B cell (primary cell): ENCODE measurements around the gene SHH. TPM values are rescaled to one million over a fixed set of nuclear protein-coding genes. Genes with fewer than 3 reads are reported as not detected.

Experiments used
- ATAC-seq: fragments of 200-7000 bp; cut with Tn5 transposase; one replicate; pipeline ENCODE4 v1.10.0; 2021; ENCODE audit warnings: low read depth, mild to moderate bottlenecking, moderate number of reproducible peaks, moderate library complexity
- CTCF ChIA-PET: fragments of 350-600 bp; sonication (Branson Sonifier 250); formaldehyde crosslinking; loops from one replicate; lab custom pipeline; 2021; ENCODE audit warnings: antibody characterized with exemption, inconsistent platforms; lab: Charles Lee
- POLR2A ChIA-PET: fragments of 350-600 bp; sonication (Branson Sonifier 250); formaldehyde crosslinking; loops from one replicate; lab custom pipeline; 2021; ENCODE audit warnings: antibody characterized with exemption; lab: Charles Lee
- DNase-seq: peaks from one replicate; pipeline ENCODE4 v3.0.0; 2013
- H2AFZ ChIP-seq: 2 replicates; pipeline ENCODE4 v1.6.1; 2012; ENCODE audit warnings: mild to moderate bottlenecking, low read depth, low read length; ENCODE audit not compliant: insufficient read depth, poor library complexity, severe bottlenecking
- H3K27ac ChIP-seq, 2 donors: 1 replicate in 1 of 2; 2 replicates in 1 of 2; pipeline ENCODE4 v1.5.1; 2012 to 2013; ENCODE audit warnings: low read length in 2 of 2, mild to moderate bottlenecking in 2 of 2, moderate library complexity in 1 of 2
- H3K27me3 ChIP-seq, 4 experiments: fragments of 200-600 bp in 1 of 4; sonication (generic) in 1 of 4; replicated peaks in 1 of 4; 1 replicate in 2 of 4; 2 replicates in 2 of 4; pipeline versions ENCODE4 v1.6.1 to v1.7.0; 2013 to 2016; ENCODE audit warnings: low read length in 3 of 4, mild to moderate bottlenecking in 2 of 4, mixed read lengths in 1 of 4, moderate library complexity in 1 of 4; ENCODE audit not compliant: insufficient read depth in 4 of 4, control insufficient read depth in 3 of 4; ENCODE audit errors: control extremely low read depth in 1 of 4
- H3K36me3 ChIP-seq, 2 experiments: replicated peaks in 1 of 2; 1 replicate in 1 of 2; 2 replicates in 1 of 2; pipeline versions ENCODE4 v1.6.1 to v1.7.1; 2013; ENCODE audit warnings: low read length in 1 of 2; ENCODE audit not compliant: insufficient read depth in 2 of 2, control insufficient read depth in 1 of 2; ENCODE audit errors: control extremely low read depth in 1 of 2, extremely low read depth in 1 of 2
- H3K4me1 ChIP-seq, 2 donors: fragments of 200-600 bp in 1 of 2; sonication (generic) in 1 of 2; 1 replicate in 1 of 2; 2 replicates in 1 of 2; pipeline versions ENCODE4 v1.5.1 to v1.6.1; 2013 to 2017; ENCODE audit warnings: low read length in 2 of 2; ENCODE audit not compliant: control insufficient read depth in 2 of 2, insufficient read depth in 2 of 2
- H3K4me2 ChIP-seq: replicated peaks from 2 replicates; pipeline ENCODE3; 2012; ENCODE audit warnings: mild to moderate bottlenecking, low read depth, low read length; ENCODE audit not compliant: poor library complexity, severe bottlenecking
- H3K4me3 ChIP-seq, 5 experiments: fragments of 200-600 bp in 1 of 5; sonication (generic) in 1 of 5; 1 replicate in 3 of 5; 2 replicates in 2 of 5; pipeline versions ENCODE4 v1.5.1 to v1.7.0; 2011 to 2016; ENCODE audit warnings: low read length in 4 of 5, mild to moderate bottlenecking in 4 of 5, low read depth in 2 of 5, control low read depth in 1 of 5, moderate library complexity in 1 of 5; ENCODE audit not compliant: insufficient read depth in 1 of 5; ENCODE audit errors: control extremely low read depth in 1 of 5, extremely low read depth in 1 of 5
- H3K79me2 ChIP-seq: fragments of 200-600 bp; sonication (generic); one replicate; pipeline ENCODE4 v1.6.0; 2016; ENCODE audit warnings: low read length; ENCODE audit not compliant: control insufficient read depth, insufficient read depth
- H3K9ac ChIP-seq: fragments of 200-600 bp; sonication (generic); 2 replicates; pipeline ENCODE4 v1.6.1; 2017; ENCODE audit warnings: mild to moderate bottlenecking, low read length, moderate library complexity
- H3K9me3 ChIP-seq, 3 donors: one replicate each; pipeline versions ENCODE4 v1.6.1 to v1.7.1; 2013; ENCODE audit warnings: low read length in 2 of 3; ENCODE audit not compliant: control insufficient read depth in 2 of 3, insufficient read depth in 1 of 3; ENCODE audit errors: control extremely low read depth in 1 of 3
- H4K20me1 ChIP-seq: 2 replicates; pipeline ENCODE4 v1.6.0; 2012; ENCODE audit warnings: mild to moderate bottlenecking, low read length; ENCODE audit not compliant: insufficient read depth, control insufficient read depth, poor library complexity, severe bottlenecking
- H3K27ac Mint-ChIP-seq: one replicate; pipeline ENCODE4 v1.8.0; 2021; ENCODE audit warnings: mixed read lengths
- H3K27me3 Mint-ChIP-seq: one replicate; pipeline ENCODE4 v1.8.0; 2021; ENCODE audit warnings: mixed read lengths
- H3K4me1 Mint-ChIP-seq: one replicate; pipeline ENCODE4 v1.8.0; 2021; ENCODE audit warnings: mixed read lengths
- H3K4me3 Mint-ChIP-seq: one replicate; pipeline ENCODE4 v1.8.0; 2021; ENCODE audit warnings: mixed read lengths
- H3K9me3 Mint-ChIP-seq: one replicate; pipeline ENCODE4 v1.8.0; 2022; ENCODE audit warnings: mixed read lengths; ENCODE audit not compliant: insufficient read depth
- EZH2 ChIP-seq: IDR thresholded peaks from 2 replicates; pipeline ENCODE4 v1.6.1; 2012; ENCODE audit warnings: borderline replicate concordance, low read depth, mild to moderate bottlenecking, moderate library complexity, low read length; ENCODE audit not compliant: insufficient read depth, poor library complexity, severe bottlenecking
- WGBS: methylation state at CpG from one replicate; pipeline ENCODE4 v1.1.5; 2013; ENCODE audit warnings: missing lambda C conversion rate; ENCODE audit not compliant: insufficient coverage; 5-methylcytosine and 5-hydroxymethylcytosine counted together
- intact Hi-C: fragments of 100-400 bp; cut with micrococcal nuclease; formaldehyde crosslinking; loops from one replicate; pipeline ENCODE4 v1.10.0; 2022
- polyA plus RNA-seq: library from polyadenylated mRNA; depleted of rRNA; stranded (reverse); fragments of >200 nt; gene quantifications from 2 replicates; pipeline ENCODE4 v1.2.3, GENCODE V29; 2012
- total RNA-seq, 2 donors: library from RNA; stranded (reverse); fragments of 120-200 nt in 1 of 2; gene quantifications; 1 replicate in 1 of 2; 2 replicates in 1 of 2; pipeline versions ENCODE4 v1.2.3 to v1.2.4, GENCODE V29; 2013 to 2022
- TF ChIP-seq, protein P1 (sequence below): fragments of 200-600 bp; IDR thresholded peaks from one replicate; pipeline ENCODE4 v1.8.0; 2022; ENCODE audit warnings: antibody characterized with exemption, mild to moderate bottlenecking

The SHH gene
- total and polyA plus RNA-seq, 2 donors (not counting 1 experiment from before 2014, with no cell fraction given) = not detected

DNA sequence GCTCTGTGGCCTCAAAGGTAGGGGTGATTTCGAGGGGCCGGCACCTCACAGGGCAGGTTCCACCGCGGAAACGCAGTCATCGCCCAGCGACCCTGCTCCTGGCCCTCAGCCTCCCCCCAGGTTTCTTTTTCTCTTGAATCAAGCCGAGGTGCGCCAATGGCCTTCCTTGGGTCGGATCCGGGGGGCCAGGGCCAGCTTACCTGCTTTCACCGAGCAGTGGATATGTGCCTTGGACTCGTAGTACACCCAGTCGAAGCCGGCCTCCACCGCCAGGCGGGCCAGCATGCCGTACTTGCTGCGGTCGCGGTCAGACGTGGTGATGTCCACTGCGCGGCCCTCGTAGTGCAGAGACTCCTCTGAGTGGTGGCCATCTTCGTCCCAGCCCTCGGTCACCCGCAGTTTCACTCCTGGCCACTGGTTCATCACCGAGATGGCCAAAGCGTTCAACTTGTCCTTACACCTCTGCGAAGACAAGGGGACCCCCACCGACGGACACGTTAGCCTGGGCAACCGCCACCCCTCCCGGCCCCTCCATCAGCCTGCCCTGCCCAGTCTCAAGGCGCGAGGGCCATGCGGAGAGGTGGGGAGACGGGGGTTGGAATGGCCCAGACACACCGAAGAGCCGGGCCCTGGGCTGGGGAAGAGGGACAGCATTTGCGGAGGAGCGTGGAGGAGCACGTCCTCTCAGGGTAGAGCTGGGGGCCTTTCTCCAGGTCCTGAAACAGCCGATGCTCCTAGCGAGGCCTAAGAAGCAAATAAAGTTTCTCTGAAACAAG, 6.0 kb downstream of the SHH start:
- Histone ChIP-seq H3K4me1 (peaks cover 39 to 62% of the 10 kb centered on the region in 2 donors), H3K9me3 (peaks cover 0 to 22% (median 0%) of the 10 kb centered on the region in 3 donors), H2AFZ (peak overlapping the region; percentile 66), H3K79me2 (no peaks in the 10 kb centered on the region), H3K4me2 (peak overlapping the region; percentile 95), H3K27ac (no peak overlapping the region), H3K9ac (peak overlapping the region; percentile 58), H3K4me3 (peak overlapping the region in 1 of 5 experiments; percentile 49), H3K36me3 (no peaks in the 10 kb centered on the region), H4K20me1 (no peaks in the 10 kb centered on the region), H3K27me3 (peaks cover 0 to 74% (median 33%) of the 10 kb centered on the region in 4 experiments)
- Mint-ChIP-seq H3K4me1 (peaks cover 34% of the 10 kb centered on the region), H3K27ac (no peak overlapping the region), H3K9me3 (no peaks in the 10 kb centered on the region), H3K4me3 (peak overlapping the region; percentile 55), H3K27me3 (peaks cover 51% of the 10 kb centered on the region)
- POLR2A ChIA-PET = no interaction called here
- CTCF ChIA-PET = no interaction called here
- ATAC-seq (no peak), DNase-seq (no peak)
- TF ChIP-seq EZH2 = no peak
- TF ChIP-seq, protein P1, sequence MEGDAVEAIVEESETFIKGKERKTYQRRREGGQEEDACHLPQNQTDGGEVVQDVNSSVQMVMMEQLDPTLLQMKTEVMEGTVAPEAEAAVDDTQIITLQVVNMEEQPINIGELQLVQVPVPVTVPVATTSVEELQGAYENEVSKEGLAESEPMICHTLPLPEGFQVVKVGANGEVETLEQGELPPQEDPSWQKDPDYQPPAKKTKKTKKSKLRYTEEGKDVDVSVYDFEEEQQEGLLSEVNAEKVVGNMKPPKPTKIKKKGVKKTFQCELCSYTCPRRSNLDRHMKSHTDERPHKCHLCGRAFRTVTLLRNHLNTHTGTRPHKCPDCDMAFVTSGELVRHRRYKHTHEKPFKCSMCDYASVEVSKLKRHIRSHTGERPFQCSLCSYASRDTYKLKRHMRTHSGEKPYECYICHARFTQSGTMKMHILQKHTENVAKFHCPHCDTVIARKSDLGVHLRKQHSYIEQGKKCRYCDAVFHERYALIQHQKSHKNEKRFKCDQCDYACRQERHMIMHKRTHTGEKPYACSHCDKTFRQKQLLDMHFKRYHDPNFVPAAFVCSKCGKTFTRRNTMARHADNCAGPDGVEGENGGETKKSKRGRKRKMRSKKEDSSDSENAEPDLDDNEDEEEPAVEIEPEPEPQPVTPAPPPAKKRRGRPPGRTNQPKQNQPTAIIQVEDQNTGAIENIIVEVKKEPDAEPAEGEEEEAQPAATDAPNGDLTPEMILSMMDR = no peak
- intact Hi-C loops = no loop called here
- WGBS = 21% methylated on average over 45 of the region's 47 CpGs

DNA sequence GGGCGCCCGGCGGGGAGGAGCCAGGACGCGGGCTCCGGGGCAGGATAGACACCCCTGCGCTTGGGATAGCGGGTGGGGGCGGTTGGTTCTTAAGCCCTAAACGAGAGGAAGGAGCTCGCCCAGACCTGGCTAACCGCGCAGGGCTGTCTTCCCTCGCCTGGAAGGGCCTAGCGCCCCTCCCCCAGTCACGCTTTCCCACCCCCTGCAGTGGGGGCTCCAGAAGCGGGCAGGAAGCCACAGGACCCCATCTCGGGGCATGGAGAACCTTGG, 6.5 kb downstream of the SHH start:
- Histone ChIP-seq H3K27ac (no peak overlapping the region), H4K20me1 (no peaks in the 10 kb centered on the region), H3K27me3 (peaks cover 0 to 74% (median 31%) of the 10 kb centered on the region in 4 experiments), H3K36me3 (no peaks in the 10 kb centered on the region), H3K9ac (peak overlapping the region; percentile 58), H2AFZ (peak overlapping the region; percentile 66), H3K9me3 (peaks cover 0 to 22% (median 0%) of the 10 kb centered on the region in 3 donors), H3K4me3 (peak overlapping the region in 3 of 5 experiments; percentile 40 to 59 (median 49)), H3K4me1 (peaks cover 39 to 62% of the 10 kb centered on the region in 2 donors), H3K79me2 (no peaks in the 10 kb centered on the region), H3K4me2 (peak overlapping the region; percentile 95)
- ChIA-PET POLR2A (no interaction called here), CTCF (no interaction called here)
- no peak for DNase-seq
- no peak overlapping the region for H3K27ac Mint-ChIP-seq
- WGBS = 3% methylated on average over 15 of the region's 18 CpGs
- TF ChIP-seq, protein P1 = no peak
- no peak for TF ChIP-seq EZH2
- H3K4me3 Mint-ChIP-seq = no peak overlapping the region
- intact Hi-C loops = no loop called here
- H3K9me3 Mint-ChIP-seq = no peaks in the 10 kb centered on the region
- H3K4me1 Mint-ChIP-seq = peaks cover 31% of the 10 kb centered on the region
- no peak for ATAC-seq
- H3K27me3 Mint-ChIP-seq = peaks cover 52% of the 10 kb centered on the region
